ENCODE measurements around the gene B3GALT6.

GRCh38 chr1:1259951-1260600 lies 28.0 kb downstream of the B3GALT6 start:
- TF ChIP-seq PAX5 (IDR thresholded peaks at IDR 0.05; ENCODE audit: insufficient read depth, low read length, severe bottlenecking) (no peak), POLR2A (IDR thresholded peaks at IDR 0.05; ENCODE audit: low read depth, low read length) (no peak)

Data from GM12891 (cell line).